Central memory CD4-positive, alpha-beta T cell (primary cell): ENCODE data around the gene PHF20.
"Not testable (repeated sequence)": the region's sequence is repeated elsewhere in the genome, so short reads cannot be mapped to it uniquely, and the experiment has no call there.

ENCODE experiments used
- DNase-seq: peaks from one replicate; pipeline ENCODE4 v3.0.0; 2022

PHF20 gene

DNA sequence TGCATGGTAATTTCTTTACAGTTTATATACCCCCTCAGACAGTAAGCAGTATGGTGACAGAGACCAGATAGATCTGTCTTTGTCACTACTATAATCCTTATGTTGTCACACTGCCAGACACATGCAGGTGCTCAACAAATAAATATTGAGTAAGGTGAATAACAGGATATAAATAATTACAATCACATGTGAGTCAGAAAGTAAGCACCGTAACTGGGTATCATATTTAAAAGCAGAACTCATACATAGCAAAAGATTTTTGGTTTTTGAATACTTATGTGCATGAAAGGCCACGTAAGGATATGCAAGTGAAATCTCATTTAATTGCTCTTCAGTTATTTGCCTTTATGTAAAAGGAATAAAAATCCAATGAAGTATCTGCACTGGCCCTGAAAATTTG lies 214.0 kb downstream of the PHF20 start:
- DNase-seq, result no peak

DNA sequence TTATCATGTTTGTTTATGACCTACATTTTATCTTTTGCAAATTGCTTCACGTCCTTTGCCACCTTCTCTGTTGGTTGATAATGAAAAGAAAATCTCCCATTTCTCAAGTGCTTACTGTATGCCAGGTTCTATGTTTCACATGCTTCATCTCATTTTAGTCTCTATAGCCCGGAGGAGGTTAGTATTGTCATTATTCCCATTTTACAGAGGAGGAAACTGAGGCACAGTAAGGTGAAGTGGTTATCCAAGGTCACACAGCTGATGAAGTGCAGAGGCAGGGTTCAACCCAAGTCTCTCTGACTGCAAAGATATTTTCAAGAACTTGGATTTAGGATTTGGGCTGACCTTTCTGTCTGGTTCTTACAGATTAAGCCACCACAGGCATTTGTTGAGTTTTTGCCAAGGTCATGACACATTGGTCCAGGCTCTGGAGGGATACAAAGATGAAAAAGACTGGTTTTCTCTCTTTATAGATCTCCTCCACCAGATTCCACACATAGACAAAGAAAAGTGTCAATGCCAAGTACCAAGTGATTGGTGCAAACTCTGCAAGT lies 217.2 kb downstream of the PHF20 start:
- no peak for DNase-seq

DNA sequence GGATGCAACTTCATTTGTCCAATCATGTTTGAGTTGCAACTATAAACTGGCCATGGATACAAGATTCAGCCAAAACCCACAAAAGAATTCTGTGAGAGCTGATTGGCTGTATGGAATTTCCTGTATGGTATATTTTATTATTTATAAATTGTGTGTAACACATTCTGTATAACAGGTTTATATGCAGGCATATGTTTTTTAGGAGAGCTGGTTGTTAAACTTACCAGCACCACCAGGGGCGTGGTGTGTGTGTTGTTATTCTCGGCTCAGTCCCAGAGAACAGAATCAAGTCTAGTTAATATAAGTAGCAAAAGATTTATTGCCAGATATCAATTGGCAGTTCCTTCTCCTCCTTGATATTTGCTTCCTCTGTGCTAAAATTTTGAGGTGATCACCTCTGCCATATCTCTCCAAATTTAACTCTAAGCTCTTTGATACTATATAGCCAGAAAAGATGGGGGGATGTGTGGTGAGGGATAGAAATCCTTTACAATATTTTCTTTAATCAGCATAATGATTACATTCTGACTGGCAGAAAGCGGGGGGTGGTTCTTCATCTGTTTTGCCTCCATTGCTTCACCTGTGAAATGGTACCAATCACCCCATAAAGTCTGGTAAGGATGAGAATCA lies 219.4 kb downstream of the PHF20 start:
- DNase-seq, result no peak

DNA sequence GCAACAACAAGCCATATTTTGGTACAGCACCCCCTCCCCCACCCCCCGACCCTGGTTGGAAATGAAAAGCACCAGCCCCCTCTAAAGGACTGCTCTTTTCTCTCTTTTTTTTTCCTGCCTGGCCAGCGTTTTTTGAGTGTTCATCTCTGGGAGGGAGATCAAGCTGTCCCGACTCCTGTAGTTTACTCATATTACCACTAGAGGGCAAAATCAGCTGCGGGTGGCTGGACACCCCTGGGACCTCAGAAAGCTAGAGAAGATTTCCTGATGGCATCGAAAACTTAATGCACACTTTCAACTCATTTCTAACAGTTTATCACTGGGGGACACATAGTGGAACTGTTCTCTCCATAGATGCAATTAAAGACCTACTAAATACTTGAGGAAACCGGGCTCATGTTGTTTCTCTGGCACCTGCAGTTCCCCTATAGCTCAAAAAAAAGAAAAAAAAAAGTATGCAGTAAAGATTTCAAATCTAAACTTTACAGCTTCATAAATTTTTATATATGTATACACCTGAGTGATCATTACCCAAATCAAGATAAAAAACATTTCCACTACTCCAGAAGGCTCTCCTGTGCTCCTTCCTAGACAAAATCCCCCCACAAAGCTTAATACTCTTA lies 221.0 kb downstream of the PHF20 start:
- DNase-seq, result peak; percentile 49

DNA sequence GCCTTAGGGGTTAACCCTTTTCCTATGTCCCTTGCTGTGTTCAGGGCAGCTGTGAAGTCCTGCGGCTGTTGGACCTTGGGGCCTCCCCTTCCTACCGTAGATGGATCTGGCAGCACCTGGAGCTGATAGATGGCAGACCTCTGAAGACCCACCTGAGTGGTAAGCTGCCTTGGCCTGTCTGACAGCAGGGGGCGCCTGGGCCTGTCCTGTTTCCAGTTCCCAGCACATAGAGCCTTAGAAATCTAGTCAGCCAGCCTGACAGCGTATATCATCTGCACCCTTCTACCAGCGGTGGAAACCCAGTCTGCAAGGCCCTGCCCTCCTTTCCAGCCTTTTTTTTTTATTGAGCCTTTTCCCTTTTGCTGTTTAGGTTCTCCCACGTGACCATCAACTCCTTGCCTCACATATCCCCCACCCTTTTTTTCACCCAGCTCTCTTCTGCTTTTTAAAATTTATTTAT lies 223.2 kb downstream of the PHF20 start:
- peak; percentile 65 for DNase-seq

DNA sequence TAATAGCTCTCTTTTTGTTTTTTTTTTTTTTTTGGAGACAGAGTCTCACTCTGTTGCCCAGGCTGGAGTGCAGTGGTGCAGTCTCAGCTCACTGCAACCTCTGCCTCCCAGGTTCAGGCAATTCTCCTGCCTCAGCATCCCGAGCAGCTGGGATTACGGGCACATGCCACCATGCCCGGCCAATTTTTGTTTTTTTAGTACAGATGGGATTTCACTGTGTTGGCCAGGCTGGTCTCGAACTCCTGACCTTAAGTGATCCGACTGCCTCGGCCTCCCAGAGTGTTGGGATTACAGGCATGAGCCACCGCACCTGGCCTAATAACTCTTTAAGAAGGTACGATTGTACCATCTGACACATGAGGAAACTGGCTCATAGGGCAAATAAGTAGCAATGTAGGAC lies 224.7 kb downstream of the PHF20 start:
- DNase-seq, result not testable (repeated sequence)
